Spleen (tissue), 7 donors: Measurements from ENCODE around the gene PRSS57.

ENCODE experiments used
- POLR2A ChIP-seq, 3 donors: fragments of 450-650 bp; IDR thresholded peaks; one replicate each; pipeline ENCODE4 v1.5.1; 2017; ENCODE audit warnings: antibody characterized with exemption in 3 of 3, mild to moderate bottlenecking in 1 of 3
- POLR2AphosphoS5 ChIP-seq, 3 donors: sonication (generic); formaldehyde crosslinking; IDR thresholded peaks; one replicate each; pipeline ENCODE4 v1.5.1; 2017; ENCODE audit warnings: antibody characterized with exemption in 3 of 3
- TF ChIP-seq, protein P1 (sequence below), 11 experiments: fragments of 200-600 bp in 7 of 11; fragments of 450-650 bp in 4 of 11; sonication (generic) in 4 of 11; IDR thresholded peaks in 8 of 11; conservative IDR thresholded peaks in 3 of 11; 1 replicate in 7 of 11; 2 replicates in 4 of 11; pipeline versions ENCODE4 v1.4.0 to v1.8.0; 2016 to 2021; ENCODE audit warnings: antibody characterized with exemption in 11 of 11, inconsistent platforms in 4 of 11, mild to moderate bottlenecking in 1 of 11
- donor health status: DM: no; HTN: no; CAD: no; lungs with moderate emphysema.
- donor health status: DM: no; HTN: no; CAD: no.
- donor health status: DM: no; HTN: no; CAD: no.

GRCh38 chr19:652467-653389 is 42.5 kb downstream of the PRSS57 start:
- TF ChIP-seq, protein P1, sequence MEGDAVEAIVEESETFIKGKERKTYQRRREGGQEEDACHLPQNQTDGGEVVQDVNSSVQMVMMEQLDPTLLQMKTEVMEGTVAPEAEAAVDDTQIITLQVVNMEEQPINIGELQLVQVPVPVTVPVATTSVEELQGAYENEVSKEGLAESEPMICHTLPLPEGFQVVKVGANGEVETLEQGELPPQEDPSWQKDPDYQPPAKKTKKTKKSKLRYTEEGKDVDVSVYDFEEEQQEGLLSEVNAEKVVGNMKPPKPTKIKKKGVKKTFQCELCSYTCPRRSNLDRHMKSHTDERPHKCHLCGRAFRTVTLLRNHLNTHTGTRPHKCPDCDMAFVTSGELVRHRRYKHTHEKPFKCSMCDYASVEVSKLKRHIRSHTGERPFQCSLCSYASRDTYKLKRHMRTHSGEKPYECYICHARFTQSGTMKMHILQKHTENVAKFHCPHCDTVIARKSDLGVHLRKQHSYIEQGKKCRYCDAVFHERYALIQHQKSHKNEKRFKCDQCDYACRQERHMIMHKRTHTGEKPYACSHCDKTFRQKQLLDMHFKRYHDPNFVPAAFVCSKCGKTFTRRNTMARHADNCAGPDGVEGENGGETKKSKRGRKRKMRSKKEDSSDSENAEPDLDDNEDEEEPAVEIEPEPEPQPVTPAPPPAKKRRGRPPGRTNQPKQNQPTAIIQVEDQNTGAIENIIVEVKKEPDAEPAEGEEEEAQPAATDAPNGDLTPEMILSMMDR (IDR thresholded peaks at IDR 0.05 in 8 of 11, conservative IDR thresholded peaks at IDR 0.05 in 3 of 11): no peak
- TF ChIP-seq POLR2A (IDR thresholded peaks at IDR 0.05) (no peak), POLR2AphosphoS5 (IDR thresholded peaks at IDR 0.05) (no peak)
